ENCODE results near the gene RUNDC1.
A peak's percentile ranks its signal among the peaks of the same experiment; 100 is the strongest.

The RUNDC1 gene

DNA sequence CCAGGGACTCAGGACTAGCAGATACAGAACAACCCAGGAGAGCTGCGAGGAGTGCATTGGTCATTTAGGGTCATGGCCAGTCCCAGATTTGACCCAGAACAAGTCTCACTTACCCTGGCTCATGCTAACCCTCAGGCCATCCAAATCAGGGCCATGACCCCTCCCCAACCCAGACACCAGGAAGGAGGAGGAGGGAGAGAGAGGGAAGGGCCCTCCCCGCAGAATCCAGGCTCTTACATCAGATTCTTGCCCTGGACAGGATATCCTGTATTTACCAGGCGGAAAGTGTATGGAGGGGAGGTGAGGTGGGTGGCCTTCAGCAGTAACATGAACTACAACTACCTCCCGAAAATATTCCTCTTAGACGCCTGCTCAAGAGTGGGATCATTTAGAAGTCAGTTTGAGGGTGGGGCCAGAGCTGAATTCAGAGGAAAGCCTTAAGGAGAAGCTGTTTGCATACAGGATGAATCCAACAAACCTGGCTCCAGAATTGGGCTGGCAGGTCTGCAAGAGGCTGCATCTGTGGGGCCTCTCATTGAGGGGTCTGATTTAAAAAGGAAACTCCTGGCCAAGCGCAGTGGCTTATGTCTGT is 39.8 kb downstream of the RUNDC1 start:
- peak; percentile 30 for DNase-seq

DNA sequence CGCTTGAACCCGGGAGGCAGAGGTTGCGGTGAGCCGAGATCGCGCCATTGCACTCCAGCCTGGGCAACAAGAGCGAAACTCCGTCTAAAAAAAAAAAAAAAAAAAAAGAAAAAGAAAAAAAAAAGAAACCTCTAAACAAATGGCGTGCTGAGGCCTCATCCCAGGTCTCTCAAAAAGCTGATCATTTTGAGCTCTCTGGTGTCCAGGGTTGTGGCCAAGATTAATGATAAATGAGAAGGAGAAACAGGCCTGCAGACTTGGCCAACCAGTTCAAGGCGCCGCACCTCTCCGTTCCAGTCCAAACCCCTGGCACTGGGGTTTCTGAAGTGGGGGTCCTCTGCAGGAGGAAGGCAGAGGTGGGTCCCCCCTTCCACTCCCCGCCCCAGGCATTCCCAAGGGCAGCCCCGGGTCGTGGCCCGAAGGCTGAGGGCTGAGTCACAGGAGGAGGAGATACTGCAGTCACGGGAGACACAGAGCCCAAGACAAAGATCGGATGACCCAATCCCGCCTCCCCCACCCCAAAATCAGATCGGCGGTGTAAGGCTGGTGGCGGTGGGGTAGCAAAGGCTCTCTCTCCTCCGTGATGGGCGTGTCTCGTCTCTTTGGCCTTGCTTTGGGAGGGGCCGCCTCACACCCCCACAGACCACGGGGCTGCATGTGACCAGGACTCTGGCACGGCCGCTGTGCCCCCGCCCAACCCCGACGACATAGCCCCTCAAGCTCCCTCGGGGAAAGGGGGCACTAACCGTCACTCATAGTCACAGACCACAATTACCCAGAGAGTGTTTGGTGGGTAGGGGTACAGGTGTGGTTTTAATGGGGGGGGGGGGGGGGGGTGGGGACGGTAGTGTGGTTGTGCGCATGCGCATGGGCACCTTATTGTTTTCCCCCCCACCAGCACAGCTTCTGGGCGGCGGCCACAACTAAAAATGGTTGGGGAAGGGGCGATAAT is 40.7 kb downstream of the RUNDC1 start:
- peak; percentile 62 for DNase-seq

DNA sequence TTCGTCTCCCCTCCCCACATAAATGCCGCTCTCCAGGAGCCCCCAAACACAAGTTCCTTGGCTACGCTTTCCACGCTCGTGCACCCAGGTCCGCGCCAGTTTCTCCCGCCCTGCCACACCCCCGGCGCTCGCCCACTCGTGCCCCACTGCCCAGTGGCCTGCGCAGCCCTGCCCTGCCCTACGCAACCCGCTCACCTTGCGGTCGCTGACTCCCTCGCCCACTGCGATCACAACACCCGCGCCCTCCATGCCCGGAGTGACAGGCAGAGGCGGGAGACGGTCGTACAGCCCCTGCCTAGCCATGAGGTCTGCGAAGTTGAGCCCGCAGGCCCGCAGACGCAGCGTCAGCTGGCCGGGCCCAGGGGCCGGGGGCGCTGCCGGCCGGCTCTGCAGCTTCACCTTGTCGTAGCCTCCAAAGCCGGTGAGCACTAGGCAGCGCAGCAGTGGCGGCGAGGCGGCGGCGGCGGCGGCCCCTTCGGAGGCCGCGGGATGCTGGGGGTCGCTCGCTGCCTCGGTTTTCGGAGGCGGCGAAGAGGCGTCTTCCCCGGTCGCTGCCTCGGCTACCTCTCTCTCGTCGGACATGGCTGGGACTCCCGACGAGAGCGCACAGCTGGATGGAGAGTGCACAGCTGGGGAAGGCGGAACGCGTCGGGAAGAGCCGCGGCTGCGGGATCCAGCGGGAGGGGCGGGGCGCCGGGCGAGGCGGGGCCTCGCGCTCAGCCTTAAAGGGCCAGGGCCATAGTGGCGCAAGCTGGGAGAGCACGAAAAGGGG is 41.6 kb downstream of the RUNDC1 start, which contains the start of gene VAT1:
Gene VAT1 (minus strand): TSS at position 645 of the 772 bp plus-strand sequence. CDS start 63 bp downstream, at position 582.
- DNase-seq: peak; percentile 66

- DNase-seq: peak; percentile 96
These were observed 44.3 kb downstream of the RUNDC1 start, which contains the start of gene RND2 for GRCh38 chr17:43024407-43025289. TSS of gene RND2 (plus strand) at chr17:43025231. CDS start at chr17:43025348, 117 bp downstream.

DNA sequence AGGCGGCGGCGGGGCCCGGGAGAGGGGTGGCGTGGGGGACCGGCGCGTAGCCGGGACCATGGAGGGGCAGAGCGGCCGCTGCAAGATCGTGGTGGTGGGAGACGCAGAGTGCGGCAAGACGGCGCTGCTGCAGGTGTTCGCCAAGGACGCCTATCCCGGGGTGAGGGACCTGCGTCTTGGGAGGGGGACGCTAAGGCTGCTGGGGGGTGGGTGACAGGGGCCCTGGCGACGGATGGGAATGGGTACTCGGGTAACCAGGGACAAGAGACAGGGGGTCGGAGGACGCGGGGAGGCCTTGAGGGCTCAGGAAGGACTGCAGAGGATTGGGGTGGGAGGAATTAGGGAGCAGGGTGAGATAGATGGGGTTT is 44.9 kb downstream of the RUNDC1 start:
- no peak for DNase-seq

DNA sequence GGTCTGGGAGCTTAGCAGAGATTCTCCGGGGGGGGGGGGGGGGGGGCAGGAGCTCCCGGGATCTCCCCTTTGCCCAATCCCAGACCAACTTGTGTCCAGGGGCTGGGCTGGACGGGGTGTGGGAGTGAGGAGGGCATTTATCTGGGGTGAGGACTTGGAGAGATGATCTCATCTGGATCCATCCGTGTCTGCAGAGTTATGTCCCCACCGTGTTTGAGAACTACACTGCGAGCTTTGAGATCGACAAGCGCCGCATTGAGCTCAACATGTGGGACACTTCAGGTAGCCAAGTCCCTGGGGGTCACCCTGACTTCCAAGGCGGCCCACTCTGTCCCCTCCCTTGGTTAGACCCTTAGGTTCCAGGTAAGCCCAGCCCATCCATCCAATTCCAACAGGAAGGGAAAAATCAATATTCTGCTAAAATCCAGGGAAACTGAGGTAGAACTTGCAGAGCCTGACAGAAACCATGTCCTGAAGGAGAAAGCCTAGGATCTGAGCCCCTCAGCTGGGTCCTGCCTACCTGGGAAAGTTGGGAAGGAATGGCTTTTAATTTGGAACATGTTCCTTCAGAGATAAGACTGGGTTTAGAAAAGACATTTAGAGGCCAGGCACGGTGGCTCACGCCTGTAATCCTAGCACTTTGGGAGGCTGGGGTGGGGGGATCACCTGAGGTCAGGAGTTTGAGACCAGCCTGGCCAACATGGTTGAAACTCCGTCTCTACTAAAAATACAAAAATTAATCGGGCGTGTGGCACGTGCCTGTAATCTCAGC is 45.6 kb downstream of the RUNDC1 start:
- no peak for DNase-seq

GRCh38 chr17:43026595-43026994 is 46.2 kb downstream of the RUNDC1 start:
- no peak for DNase-seq

GRCh38 chr17:43027091-43028032 is 47.0 kb downstream of the RUNDC1 start:
- no peak for DNase-seq

DNA sequence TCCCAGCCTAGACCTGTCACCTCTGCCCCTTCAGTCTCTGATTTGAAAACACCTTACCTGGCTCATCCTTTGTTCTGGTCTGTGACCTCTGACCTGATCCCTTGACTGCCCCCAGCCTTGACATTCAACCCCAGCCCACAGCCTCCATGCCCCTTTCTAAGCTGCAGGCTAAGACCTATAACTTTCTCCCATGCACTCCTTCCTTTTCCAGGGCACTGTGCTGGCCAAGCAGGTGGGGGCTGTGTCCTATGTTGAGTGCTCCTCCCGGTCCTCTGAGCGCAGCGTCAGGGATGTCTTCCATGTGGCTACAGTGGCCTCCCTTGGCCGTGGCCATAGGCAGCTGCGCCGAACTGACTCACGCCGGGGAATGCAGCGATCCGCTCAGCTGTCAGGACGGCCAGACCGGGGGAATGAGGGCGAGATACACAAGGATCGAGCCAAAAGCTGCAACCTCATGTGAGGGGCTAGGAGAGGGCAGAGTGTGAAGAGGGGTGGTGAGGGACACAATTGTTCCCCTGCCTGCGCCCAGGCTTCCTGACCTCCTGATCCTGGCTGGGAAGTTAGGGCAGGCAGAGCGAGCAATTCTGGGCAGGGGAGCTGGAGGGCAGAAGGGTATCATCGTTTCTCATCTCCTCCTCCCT is 48.0 kb downstream of the RUNDC1 start:
- DNase-seq: no peak

DNA sequence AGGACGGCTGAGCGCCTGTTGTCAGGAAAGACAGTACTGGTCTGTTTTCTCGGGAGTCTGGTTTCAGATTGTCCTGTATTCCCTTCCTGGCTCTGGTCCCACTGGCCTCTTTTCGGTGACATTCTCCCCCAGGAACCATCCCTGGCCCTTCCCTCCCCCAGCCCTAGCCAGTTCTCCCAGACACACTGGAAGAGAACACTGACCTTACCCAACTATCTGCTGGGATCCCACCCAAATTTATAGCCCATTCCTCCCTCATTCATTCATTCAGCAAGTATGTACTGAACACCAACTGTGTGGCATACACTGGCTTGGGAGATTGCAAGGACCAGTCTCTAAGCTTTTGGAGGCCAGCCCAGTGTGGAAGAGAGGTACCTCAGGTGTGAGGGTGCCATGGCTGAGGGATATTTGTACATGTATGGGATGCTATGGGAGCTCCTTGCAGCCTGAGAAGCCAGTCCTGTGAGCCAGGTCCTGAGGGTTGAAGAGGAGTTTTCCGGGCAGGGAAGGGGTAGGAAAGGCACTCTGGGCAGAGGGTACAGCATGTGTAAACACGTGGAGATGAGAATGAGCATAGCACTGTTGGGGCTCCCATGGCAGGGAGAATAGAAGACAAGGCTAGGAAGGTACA is 49.9 kb downstream of the RUNDC1 start:
- no peak for DNase-seq

DNA sequence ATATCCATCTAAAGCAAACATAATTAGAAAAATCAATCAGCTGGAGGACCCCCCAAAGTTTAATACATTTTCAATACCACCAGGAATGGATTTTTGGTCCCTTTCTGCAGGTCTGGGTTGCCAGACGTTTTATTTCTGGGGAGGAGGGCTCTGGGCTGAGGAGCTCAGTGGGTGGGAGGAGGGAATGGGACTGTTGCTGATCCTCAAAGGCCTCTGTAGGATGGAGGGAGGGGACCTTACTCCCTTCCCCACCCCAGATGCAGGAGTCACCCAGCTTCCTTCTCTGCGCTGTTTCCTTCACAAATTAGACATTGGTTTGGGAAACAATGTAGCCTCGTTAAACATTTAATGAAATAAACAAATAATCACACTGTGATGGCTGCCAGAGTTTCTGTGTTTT is 51.3 kb downstream of the RUNDC1 start:
- no peak for DNase-seq

GRCh38 chr17:43033948-43034881 is 53.9 kb downstream of the RUNDC1 start:
- no peak for DNase-seq

DNA sequence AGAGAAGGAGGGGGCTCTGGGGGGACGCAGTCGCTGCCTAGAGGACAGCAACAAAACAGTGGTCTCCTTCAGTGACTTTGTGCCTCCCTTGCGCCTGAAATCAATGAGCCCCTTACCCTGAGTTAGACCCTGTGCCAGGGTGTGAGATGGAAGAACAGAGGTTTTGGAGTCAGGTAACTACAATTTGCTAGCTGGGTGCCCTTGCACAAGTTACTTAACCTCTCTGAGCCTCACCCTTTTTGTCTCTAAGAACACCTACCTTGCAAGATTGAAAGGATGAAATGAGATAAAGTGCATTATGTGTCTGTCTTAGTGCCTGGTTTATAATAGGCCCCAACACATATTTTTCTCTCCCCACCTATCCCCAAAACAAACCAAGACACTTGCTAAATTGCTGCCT is 54.5 kb downstream of the RUNDC1 start:
- DNase-seq: no peak

DNA sequence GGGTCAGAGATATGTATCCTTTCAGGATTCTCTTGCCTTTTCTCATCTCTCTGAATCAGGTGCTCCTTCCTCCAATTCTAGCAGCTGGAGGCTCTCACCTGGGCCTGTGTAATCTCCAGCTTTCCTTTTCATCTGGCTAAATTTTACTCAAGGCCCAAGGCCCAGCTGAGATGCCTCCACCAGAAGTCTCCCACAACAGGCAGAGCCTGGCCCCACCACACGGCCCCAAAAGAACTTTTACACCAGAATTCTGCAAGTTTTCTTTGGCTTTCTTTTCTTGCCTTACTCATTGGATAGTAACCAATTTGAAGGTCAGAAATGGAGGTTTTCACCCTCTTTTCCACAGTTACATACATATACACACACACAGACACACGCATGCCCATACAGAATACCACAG is 59.3 kb downstream of the RUNDC1 start:
- DNase-seq: no peak

- no peak for DNase-seq
These were observed 60.3 kb downstream of the RUNDC1 start for GRCh38 chr17:43040655-43041054.

GRCh38 chr17:43042025-43042628 is 61.8 kb downstream of the RUNDC1 start:
- DNase-seq: no peak
